GM21529 (cell line): ENCODE results near the gene LOXL1.

Experiments used
- ATAC-seq: cut with Tn5 transposase; IDR thresholded peaks from one replicate; pipeline ENCODE4 v1.9.1; 2021; ENCODE audit not compliant: unreplicated experiment

Gene LOXL1

DNA sequence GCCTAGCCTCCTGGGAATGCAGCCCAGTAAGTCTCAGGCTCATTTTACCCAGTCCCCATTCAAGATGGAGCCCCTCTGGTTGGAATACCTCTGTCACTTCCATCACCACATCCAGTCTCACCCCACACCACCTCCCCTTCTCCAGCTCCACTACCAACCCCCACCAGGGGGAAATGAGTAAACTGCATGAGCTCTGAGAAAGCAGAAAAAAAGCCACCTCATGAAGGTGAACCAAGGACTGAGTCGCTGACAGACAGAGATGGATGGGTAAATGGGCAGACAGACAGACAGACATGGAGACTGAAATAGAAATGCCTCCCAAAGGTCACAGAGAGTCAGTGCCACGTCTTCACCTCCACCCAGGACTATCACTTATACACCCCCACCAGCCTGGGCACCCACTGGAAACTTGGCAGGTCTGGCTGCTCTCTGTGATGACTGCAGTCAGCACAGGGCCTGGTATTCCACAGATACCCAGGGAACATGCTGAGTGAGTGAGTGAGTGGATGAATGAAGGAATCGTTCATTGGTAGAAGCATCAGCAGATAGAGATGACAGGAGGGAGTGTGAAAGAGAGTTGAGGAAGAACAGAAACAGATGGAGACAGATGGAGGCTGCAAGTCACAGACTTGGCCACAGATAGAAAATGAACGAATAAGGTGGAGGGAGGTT lies 4.9 kb upstream of the LOXL1 start:
- no peak for ATAC-seq

DNA sequence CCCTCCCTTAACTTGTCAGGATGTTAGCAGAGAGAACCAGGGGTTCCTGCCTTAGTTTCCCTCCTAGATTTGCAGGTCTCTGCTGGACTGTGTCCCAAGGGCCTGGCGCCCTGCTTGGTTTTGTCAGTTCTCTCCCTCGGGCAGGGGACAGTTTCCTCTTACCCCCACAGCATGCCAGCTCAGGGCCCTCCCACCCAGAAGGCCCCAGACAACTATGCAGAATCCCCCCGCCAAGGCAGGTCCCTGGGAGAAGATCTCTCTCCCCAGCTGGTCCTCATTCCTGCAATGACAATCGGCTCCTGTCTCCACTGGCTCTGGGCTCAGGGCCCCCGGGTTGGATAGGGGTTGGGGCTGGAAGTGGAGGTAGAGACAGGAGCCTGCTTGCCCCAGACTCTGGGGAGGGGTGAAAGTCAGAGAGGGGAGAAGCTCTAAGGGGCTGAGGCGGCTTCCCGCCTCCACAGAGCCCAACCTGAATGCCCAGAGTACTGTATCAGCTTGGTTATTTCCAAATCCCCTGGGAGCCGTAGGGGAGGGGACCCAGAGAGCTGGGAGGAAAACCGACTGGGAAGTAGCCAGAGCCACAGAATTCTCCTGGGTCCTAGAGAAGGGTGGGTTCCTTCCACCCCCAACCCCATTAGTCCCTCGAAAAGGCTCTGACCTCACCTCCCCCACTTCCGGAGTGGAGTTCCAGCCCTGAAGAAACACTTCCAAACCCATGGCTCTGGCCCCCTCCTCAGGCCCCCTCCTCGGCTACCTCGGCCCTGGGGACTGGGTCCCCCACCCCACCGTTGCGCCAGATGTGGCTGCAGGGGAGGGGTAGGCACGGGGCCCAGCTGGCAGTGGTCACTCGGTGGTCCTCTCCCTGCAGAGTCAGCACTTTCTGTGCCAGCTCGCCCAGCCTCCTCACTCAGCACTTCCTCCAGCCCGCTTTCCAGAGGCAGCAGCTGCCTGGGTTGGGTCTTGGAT lies 3.8 kb upstream of the LOXL1 start:
- ATAC-seq: no peak

DNA sequence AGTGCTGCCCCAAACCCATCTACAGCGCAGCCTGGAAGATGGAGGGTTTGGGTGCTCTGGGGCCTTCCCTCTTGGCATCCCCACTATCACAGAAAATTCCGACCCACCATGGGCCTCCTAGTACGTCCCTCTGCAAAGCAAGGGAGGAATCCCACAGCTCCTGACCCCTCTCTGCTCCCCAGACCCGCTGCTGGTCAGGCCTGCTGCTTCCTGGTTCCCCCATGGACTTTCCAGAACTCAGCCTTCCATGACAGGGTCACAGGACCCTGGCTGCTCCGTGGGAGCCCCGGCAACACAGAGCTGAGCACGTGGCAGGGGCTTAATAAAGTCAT lies 3.1 kb upstream of the LOXL1 start:
- ATAC-seq: no peak

DNA sequence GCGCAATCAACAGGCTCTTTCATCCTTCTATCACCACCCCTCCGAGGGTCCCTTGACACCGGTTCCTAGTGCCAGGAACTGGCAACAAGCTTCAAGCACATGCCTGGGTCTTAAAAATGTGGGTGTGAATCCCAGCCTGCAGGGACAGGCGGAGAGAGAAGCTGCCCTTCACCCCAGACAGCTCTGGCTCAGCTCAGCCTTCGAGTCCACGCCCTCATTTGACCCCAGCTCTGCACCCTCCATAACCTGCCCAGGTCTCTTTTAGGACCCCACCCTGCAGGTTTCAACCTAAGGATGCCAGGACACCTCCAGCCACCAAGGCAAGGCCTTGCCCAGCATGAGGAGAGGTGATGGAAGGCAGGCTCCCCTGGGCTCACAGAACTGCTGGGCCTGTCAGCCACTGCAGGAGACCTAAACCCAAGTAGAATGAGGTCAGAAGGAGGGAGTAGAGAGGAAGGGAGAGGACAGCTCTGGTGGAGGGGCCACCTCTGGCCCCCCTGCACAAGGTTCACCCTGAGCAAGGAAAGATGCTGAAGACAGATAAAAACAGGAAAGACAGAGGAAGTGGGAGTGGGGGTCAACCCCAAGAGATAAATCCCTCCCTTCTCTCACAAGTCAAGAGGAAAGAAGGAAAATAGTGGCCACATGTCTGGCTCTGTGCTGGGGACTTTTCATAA lies 2.6 kb upstream of the LOXL1 start:
- no peak for ATAC-seq

DNA sequence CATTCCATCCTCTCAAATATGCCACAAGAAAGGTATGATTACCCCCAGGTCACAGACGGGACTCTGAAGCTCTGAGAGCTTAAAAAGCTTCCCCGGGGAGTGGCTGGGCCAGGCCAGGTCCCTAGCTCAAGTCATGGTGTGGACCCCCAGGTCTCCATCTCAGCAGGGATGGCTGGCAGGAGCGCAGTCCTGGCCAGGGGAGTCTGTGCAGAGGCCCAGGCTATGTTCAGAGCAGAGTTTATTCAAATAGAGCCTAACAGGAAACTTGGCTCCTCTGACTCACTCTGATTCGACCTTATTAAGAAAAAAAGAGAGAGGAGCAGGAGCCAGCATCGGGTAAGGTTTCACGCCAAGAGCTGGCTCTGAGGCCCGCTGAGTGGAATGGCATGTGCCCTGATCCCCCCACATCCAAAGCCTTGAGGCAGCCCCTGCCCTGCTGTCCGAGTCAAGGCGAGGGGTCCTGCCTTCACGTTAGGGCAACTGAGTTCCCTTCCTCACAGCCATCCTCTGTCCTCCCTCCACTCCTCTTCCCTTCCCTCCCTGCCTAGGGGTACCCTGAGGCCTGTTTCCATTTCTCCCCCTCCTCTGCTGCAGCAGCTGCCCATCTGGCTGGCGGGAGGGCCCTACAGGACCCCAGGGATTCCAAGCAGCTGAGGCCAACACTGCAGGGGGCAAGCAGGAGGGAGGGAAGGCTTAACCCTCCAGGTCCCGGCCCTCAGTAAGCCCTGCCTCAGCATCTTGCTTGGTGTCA lies 1.9 kb upstream of the LOXL1 start:
- ATAC-seq: no peak

DNA sequence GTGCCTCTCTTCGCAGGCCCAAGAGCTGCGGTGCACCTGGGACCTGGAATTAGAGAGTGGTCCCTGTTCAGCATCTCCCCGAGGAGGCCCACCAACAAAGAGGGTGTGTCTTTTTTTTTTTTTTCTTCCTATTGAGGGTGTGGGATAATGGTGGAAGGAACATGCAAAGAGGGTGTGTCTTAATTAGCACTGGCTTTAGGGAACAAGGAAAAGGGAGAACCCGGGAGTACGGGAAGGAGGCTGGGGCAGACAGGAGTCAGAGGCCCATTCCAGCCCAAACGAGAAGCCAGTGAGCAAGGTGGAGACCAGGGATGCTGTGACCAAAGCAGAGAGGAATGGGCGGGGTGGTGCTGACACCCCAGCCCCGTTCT lies 429 bp upstream of the LOXL1 start:
- ATAC-seq: no peak

DNA sequence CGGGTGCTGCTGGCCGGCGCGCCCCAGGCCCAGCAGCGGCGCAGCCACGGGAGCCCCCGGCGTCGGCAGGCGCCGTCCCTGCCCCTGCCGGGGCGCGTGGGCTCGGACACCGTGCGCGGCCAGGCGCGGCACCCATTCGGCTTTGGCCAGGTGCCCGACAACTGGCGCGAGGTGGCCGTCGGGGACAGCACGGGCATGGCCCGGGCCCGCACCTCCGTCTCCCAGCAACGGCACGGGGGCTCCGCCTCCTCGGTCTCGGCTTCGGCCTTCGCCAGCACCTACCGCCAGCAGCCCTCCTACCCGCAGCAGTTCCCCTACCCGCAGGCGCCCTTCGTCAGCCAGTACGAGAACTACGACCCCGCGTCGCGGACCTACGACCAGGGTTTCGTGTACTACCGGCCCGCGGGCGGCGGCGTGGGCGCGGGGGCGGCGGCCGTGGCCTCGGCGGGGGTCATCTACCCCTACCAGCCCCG lies 777 bp downstream of the LOXL1 start:
- no peak for ATAC-seq

DNA sequence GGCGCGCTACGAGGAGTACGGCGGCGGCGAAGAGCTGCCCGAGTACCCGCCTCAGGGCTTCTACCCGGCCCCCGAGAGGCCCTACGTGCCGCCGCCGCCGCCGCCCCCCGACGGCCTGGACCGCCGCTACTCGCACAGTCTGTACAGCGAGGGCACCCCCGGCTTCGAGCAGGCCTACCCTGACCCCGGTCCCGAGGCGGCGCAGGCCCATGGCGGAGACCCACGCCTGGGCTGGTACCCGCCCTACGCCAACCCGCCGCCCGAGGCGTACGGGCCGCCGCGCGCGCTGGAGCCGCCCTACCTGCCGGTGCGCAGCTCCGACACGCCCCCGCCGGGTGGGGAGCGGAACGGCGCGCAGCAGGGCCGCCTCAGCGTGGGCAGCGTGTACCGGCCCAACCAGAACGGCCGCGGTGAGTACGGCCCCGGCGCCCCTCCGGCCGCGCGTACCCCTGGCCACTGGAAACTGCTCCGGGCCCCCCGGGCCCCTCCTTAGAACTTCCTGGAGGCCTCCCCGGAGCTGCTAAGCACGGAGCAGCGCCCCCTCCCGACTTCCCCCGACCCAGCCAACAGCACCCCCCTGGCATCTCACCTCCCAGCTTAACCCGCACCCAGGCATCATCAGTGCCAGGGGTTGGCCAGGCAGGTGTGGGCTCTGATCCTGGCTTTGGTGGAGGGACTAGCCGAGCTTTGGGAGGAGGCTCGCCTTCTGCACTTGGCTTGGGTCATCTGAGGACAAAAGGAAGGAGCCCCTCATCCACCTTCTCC lies 1.4 kb downstream of the LOXL1 start:
- no peak for ATAC-seq

DNA sequence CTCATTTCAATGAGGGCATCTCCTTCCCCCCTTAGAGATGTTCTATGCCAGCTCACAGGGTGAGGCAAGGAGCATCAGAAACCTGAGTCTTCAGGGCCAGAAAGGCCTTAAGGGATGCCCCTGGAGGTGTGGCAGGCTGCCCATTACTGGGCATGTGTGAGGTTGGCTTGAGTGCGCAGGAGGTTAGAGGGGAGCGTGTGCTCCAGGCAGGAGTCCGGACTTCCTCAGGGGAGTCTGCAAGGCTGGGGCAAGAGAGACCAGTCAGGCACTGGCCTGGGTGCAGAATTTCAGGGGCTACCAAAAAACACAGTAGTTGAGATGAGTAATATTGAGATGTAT lies 1.9 kb downstream of the LOXL1 start:
- ATAC-seq: no peak

DNA sequence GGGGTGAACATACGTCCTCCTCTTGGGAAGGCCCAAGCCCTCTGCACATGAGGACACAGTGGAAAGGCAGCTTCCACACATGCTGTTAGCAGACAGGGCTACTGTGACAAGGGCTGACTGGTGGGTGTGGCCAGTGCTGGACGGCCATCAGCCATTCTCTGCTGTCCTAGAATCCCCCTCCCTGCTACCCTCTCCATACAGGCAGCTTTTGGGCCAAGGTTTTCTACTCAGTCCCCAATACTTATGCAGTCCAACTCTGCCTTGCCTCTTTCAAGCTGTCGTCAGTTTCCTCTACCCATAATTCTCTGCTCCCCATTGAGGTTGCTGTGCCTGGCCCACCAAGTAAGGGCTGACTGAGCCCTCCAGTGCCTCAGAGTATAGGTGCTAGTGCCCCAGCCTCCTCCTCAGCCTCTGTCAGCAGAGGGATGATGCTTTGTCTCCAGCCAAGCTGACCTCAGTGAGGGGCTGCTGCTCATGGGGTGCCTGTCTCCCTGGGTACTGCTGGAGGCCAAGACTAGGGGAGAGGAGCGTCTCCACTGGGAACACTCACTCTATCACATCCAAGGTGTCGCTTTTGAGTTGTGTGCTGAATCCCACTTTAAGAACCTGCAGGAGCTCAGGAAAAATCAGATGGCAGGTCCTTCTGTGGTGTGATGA lies 2.8 kb downstream of the LOXL1 start:
- ATAC-seq: no peak

DNA sequence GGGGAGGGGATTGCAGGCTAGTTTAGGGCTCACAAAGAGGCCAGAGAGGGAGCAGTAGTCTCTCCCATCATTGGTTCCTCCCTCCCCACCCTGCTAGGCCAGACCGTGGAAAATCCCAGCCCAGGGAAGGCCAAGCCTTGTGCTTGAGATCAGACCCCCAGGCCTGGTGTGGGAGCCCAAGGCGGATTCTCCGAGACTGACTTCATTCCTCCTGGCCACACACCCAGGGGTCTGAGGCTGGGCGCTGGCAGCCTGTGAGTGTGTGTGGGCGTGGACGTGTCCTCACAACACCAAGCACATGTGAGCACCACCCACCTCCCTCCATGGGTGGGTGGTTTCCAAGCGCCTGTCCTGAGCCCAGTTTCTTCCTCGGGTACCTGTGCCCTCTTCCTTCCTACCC lies 4.1 kb downstream of the LOXL1 start:
- ATAC-seq: no peak

DNA sequence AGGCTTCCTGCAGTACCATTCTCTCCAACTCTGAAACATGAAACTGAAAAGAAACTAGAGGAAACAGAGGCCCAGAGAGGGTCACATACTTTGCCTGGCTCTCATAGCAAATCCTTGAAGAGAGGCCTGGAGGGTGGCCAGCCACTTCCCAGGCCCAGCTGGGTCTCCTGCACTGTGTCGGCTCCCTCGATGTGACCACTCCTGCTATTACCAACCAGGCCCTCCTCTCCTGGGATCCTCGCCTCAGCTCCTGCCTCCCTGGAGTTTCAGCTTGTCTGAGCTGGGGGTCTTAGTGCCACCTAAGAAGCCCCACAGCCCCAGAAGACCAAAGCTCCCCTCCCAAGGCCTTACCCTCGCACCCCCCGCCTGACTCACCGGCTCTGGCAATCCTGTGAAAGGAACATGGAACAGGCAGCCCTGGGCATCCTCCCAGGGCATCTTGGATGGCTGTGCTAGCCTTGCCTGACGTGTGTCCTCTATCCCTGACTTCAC lies 4.6 kb downstream of the LOXL1 start:
- ATAC-seq: no peak

DNA sequence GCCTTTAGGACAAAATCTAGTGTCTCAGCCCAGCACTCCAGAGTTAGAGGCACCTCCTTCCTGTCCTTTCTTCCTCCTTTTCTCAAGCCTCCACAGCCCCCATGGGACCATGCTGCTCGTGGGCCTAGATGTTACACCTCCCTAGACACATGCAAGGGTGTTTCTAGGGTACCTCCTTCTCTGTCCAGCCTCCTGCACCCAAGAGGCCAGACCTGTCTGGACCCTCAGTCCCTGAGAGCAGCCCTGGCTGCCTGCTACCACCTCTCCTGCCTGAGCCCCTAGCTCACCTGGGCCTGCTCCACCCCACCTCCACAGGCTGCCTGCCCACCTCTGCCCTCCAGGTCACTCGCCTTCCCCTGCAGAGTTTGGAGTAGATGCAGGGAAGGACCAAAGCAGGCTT lies 5.2 kb downstream of the LOXL1 start:
- no peak for ATAC-seq

DNA sequence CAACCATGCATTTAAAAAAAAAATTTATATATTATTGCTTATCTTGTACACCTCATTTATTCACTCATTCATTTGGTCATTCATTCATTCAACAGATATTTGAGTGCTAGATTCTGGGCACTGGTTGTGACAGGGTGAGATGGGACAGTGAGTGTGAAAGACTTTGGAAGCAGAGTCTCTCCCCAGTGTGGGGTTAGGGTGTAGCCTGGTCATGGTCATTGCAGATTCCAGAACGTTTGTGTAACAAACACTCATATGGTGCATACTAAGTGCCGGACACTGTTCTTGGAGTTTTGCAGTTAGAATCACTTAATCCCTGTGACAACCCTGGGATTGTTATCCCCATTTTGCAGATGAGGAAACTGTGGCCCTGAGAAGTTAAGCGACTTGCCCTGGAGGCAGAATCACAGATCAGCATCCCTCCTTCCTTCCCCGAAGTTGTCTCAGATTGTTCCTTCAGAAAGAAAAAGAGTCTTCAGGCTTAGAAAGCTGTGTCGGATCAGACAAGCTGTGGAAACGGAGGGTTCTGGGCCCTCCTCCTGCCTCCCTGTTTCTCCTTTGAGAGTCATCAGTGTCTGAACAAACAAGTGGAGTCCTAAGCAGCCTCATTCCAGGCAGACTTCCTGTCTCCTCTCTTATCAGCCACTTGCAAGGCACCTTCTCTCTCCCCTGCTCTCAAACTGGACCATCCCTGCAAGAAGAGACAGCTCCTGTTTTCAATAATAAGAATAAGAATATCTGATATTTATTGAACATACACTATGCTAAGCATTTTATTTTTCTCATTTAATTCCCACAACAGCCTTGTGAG lies 6.3 kb downstream of the LOXL1 start:
- ATAC-seq: no peak

DNA sequence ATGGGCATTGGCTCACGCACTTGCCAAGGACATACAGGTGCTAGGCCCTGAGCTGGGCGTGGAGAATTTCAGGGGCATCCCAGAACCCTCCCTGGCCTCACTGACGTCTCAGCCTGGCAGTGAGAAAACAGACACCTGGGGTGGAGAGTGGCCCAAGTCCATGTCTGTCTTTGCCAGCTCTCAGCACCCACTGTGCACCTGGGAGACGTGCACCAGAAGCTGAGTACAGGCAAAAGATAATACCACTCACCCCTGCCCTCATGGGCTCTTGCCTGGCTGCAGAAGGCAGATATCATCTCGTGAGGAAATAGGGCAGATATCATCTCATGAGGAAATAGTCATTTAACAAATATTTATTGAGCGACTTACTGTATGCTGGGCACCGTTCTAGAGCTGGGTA lies 8.0 kb downstream of the LOXL1 start:
- no peak for ATAC-seq

DNA sequence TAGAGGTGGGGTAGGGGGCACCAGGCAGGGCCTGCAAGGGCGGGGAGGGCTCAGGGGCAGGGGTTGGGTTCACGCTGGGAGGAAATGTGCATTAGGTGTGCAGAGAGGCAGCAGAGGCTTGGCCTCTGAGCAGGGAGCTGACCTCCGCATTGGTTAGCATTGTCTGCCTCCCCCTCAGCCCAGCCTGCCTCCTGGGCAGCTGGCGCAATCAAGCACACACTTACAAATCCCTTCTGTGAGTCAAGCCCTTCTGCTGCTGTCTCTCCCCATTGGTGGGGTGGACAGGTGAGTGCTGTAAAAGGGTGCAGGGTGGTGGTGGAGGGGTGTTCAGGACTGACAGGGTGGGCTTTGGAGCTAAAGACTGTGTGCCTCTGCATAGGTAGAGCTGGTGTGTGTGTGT lies 9.3 kb downstream of the LOXL1 start:
- ATAC-seq: no peak

DNA sequence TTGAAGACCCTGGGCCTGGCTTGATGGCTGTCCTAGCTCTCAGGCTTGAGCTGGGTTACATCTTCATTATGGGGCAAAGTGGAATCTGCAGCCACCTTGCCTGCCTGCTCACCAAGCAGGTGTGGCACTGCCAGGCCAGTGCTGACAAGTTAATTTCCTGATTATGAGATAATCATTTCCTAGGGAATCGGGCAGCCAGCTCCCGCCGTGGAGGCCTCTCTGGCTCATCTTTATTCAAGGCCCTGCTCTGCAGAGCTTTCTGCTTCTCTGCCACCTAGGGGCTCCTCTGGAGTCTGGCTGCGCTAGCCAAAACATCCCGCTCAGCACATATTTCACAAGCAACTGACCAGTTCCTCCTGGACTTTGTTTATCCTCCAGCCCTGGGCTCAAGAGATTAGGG lies 9.9 kb downstream of the LOXL1 start:
- no peak for ATAC-seq

DNA sequence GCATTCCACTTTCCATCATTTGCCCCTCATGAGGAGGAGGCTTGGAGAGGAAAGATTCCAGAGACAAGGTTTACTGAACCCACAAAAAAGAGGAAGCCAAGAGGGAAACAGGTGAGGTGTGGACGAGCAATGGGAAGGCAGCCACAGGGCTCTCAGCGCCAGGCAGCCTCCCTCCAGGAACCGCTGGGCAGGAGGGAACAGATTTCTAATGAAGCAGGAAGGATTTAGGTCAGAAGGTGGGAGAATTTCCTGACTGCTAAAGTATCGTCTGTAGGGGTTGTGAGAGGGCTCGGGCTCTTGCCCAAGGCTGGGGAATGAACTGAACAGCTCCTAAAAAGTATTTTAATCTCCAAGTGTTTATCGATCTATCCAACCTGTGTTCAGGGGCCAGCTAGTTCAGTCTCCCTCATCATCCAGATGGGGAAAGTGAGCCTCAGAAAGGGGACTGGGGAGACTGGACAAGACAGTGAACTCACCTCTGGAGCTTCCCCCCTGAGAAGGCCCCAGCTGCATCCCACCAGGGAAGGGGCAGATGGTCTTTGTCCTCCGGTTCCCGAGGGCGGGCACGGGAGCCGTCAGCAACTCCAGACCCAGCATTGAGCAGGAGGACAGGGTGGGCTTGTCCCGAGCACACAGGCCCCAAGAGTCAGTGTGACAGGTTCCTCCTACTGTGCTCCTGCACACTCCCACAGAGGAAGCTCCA lies 10.5 kb downstream of the LOXL1 start:
- ATAC-seq: no peak
